ENCODE data around the gene KCNJ16. TPM values are rescaled to one million over a fixed set of nuclear protein-coding genes. Genes with fewer than 3 reads are reported as not detected.
A peak's percentile ranks its signal among the peaks of the same experiment; 100 is the strongest.

KCNJ16 gene
- total and polyA plus RNA-seq, 9 of the 15 experiments (the other 6 are each of a cell fraction or from before 2014, with no cell fraction given), result 0.01 to 0.75 (median 0.07) TPM; not detected in 4

GRCh38 chr17:70127221-70127873 lies 52.3 kb downstream of the KCNJ16 start:
- no TSS peak for BruUV-seq (replicated peaks)
- DNase-seq (ENCODE audit: extremely low read depth in 1 of 4, low spot score in 3 of 4) (no peak), ATAC-seq (peak; percentile 29), FAIRE-seq (no peak)
- intact Hi-C loops (cut with micrococcal nuclease), result no loop called here
- Histone ChIP-seq H3K9me3 (replicated peaks; ENCODE audit: control insufficient read depth, insufficient read depth, low read depth, low read length) (no peaks in the 10 kb centered on the region), H3K36me3 (ENCODE audit: control insufficient read depth, insufficient read depth, low read length) (peaks cover 39% of the 10 kb centered on the region; the same call in 2 of the 3 replicates), H3K27ac (ENCODE audit: extremely low read depth, low read depth, low read length) (peak overlapping the region; percentile 93), H3K9ac (ENCODE audit: insufficient read depth in 1 of 2, low read depth in 2 of 2, low read length in 2 of 2) (peak overlapping the region; percentile 74 to 90; a peak in 3 of 4 replicates), H3K4me3 (peak overlapping the region; percentile 55), H3K4me1 (replicated peaks in 1 of 2; ENCODE audit: control insufficient read depth in 2 of 2, insufficient read depth in 2 of 2, low read length in 2 of 2) (peaks cover 0 to 9% of the 10 kb centered on the region in 2 experiments; a peak in 2 of 5 replicates), H3K79me2 (ENCODE audit: control insufficient read depth, insufficient read depth, low read length) (peaks cover 60% of the 10 kb centered on the region), H3K4me2 (ENCODE audit: insufficient read depth, low read length) (peak overlapping the region; percentile 81), H3K27me3 (ENCODE audit: control insufficient read depth in 2 of 2, insufficient read depth in 2 of 2, low read length in 2 of 2) (no peaks in the 10 kb centered on the region), H3K9me1 (ENCODE audit: control insufficient read depth, insufficient read depth, low read length) (no peaks in the 10 kb centered on the region), H2AFZ (ENCODE audit: low read depth, low read length) (no peak overlapping the region), H4K20me1 (replicated peaks; ENCODE audit: control insufficient read depth, insufficient read depth, low read length) (0 out of 2 replicates have a peak, but pooled peaks cover 4% of the 10 kb centered on the region)
- CTCF ChIA-PET (ENCODE audit: low intra/inter-chr PET ratio), result no interaction called here
- WGBS (ENCODE audit: insufficient coverage, low coverage, missing lambda C conversion rate), result 2% methylated on average over 6 of the region's 6 CpGs
- POLR2A ChIA-PET, result interaction anchor here (0.8 to 2.9 kb wide), 11 partner anchors 8 to 342 kb away, joined by 3 to 11 read pairs (median 5); no protein-coding TSS in a partner anchor
- TF ChIP-seq HBP1 (CRISPR knock-in tag; IDR thresholded peaks at IDR 0.05) (peak; percentile 77; the same call in 1 of the 2 replicates), SUPT5H (IDR thresholded peaks at IDR 0.05) (0 out of 2 replicates have a peak, but pooled peaks have one; percentile 42), ELF1 (tag; IDR thresholded peaks at IDR 0.05) (0 out of 2 replicates have a peak, but pooled peaks have one; percentile 23), MLLT1 (IDR thresholded peaks at IDR 0.05) (peak in 1 of 2 experiments; percentile 28; a peak in 1 of 4 replicates), TCF15 (CRISPR knock-in tag; IDR thresholded peaks at IDR 0.05) (no peak), ZNF695 (CRISPR knock-in tag; IDR thresholded peaks at IDR 0.05) (no peak), SRSF3 (IDR thresholded peaks at IDR 0.05; ENCODE audit: insufficient read depth, low read length) (no peak), ZBTB26 (CRISPR knock-in tag; IDR thresholded peaks at IDR 0.05) (peak; percentile 36; the same call in 1 of the 2 replicates), MEIS2 (IDR thresholded peaks at IDR 0.05; ENCODE audit: partially characterized antibody) (peak; percentile 18), RBFOX2 (IDR thresholded peaks at IDR 0.05; ENCODE audit: low read depth, low read length) (peak; percentile 62; the same call in 1 of the 2 replicates), POLR2AphosphoS5 (IDR thresholded peaks at IDR 0.05; ENCODE audit: control insufficient read depth, insufficient read depth, low read depth, low read length) (0 out of 2 replicates have a peak, but pooled peaks have one; percentile 23), POLR2A (conservative IDR thresholded peaks at IDR 0.05) (peak; percentile 19; the same call in 1 of the 2 replicates), THRB (CRISPR knock-in tag; conservative IDR thresholded peaks at IDR 0.05) (peak; percentile 88), ELF4 (CRISPR knock-in tag; IDR thresholded peaks at IDR 0.05) (peak; percentile 37; the same call in 1 of the 2 replicates)
- in situ Hi-C loops (cut with MboI), result no loop called here
